Fibroblast of mammary gland (primary cell): ENCODE results near the gene SLC35G2.
"Not testable (repeated sequence)": the region's sequence is repeated elsewhere in the genome, so short reads cannot be mapped to it uniquely, and the experiment has no call there.

ENCODE experiments used
- DNase-seq: peaks from one replicate; pipeline ENCODE4 v3.0.0-alpha.2; 2010; ENCODE audit warnings: low read depth
- H3K4me3 ChIP-seq: 2 replicates; pipeline ENCODE4 v1.5.1; 2011; ENCODE audit warnings: low read depth, mild to moderate bottlenecking, low read length, moderate library complexity; ENCODE audit not compliant: control insufficient read depth
- TF ChIP-seq, protein P1 (sequence below): conservative IDR thresholded peaks from 2 replicates; pipeline ENCODE4 v1.5.1; 2011; ENCODE audit warnings: low read depth, low read length, inconsistent platforms; ENCODE audit not compliant: control insufficient read depth, insufficient read depth

SLC35G2 gene

DNA sequence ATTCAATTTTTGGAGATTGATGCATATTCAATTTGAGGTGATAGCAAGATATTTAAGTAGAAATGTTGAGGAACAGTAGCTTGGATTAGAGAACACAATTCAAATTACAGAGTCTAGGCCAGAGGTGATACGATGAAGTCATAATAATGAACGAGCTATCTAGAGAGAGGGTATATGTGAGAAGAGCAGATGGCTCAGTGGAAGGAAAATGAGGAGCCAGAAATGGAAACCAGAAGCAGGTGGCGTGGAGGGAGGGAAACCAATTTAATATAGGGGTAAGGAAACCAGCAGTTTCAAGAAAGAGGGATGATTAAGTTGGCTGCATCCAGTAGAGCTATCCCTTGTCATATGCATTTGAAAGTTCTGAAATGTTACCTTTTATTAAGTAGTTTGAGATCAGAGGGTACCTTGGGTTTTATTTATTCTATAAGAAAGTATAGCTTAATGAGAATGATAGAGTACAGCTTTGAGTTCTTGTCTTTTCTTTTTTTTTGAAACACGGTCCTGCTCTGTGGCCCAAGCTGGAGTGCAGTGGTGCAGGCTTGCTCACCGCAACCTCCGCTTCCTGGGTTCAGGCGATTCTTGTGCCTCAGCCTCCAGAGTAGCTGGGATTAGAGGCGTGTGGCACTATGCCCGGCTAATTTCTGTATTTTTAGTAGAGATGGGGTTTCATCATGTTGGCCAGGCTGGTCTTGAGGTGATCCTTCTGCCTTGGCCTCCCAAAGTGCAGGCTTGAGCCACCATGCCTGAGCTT is 65.2 kb downstream of the SLC35G2 start:
- TF ChIP-seq, protein P1, sequence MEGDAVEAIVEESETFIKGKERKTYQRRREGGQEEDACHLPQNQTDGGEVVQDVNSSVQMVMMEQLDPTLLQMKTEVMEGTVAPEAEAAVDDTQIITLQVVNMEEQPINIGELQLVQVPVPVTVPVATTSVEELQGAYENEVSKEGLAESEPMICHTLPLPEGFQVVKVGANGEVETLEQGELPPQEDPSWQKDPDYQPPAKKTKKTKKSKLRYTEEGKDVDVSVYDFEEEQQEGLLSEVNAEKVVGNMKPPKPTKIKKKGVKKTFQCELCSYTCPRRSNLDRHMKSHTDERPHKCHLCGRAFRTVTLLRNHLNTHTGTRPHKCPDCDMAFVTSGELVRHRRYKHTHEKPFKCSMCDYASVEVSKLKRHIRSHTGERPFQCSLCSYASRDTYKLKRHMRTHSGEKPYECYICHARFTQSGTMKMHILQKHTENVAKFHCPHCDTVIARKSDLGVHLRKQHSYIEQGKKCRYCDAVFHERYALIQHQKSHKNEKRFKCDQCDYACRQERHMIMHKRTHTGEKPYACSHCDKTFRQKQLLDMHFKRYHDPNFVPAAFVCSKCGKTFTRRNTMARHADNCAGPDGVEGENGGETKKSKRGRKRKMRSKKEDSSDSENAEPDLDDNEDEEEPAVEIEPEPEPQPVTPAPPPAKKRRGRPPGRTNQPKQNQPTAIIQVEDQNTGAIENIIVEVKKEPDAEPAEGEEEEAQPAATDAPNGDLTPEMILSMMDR, result no peak

DNA sequence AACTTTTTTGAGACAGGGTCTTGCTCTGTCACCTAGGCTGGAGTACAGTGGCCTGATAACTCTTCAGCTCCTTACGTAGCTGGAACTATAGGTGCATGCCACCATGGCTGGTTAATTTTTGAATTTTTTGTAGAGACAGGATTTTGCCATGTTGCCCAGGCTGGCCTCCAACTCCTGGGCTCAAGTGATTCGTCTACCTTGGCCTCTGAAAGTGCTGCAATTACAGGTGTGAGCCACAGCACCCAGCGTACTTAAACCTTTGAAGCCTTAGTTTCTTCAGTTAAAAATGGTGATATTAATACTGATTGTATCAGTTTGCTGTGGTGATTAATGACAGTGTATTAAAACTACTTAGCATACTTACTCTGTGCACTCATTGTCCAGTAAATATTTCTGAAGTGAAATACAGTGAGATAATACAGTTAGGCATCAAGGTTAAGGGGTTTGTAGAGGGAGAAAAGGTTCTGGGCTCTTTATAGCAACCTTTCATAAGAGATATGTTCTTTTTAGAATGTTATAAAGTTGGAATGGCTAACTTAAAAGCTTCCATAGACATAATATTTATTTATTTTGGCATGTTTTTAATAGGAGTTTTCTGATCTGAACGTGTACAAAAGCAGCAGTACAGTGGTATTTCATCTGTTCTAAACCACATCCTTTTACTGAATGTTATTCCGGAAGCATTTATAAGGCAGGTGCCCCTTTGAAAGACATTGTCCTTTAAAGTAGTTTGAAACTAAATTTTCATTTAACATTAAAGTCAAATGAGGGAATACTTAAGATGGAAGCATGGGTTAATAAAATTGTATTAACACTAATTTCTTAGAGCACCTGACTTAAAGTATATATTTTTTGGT is 66.7 kb downstream of the SLC35G2 start:
- no peak overlapping the region for H3K4me3 ChIP-seq
- DNase-seq, result no peak
- TF ChIP-seq, protein P1, result no peak

More for the DNA sequence above, 65.2 kb downstream of the SLC35G2 start:
- no peak for DNase-seq
- H3K4me3 ChIP-seq, result no peak overlapping the region

DNA sequence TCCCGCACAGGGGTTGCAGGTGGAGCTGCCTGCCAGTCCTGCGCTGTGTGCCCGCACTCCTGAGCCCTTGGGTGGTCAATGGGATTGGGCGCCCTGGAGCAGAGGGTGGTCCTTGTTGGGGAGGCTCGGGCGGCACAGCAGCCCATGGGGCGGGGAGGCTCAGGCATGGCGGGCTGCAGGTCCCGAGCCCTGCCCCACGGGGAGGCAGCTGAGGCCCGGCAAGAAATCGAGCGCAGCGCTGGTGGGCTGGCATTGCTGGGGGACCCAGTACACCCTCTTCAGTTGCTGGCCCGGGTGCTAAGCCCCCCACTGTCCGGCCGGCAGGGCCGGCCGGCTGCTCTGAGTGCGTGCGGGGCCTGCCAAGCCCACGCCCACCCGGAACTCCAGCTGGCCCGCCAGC is 71.0 kb downstream of the SLC35G2 start:
- TF ChIP-seq, protein P1, result no peak
- H3K4me3 ChIP-seq, result no peak overlapping the region
- no peak for DNase-seq

DNA sequence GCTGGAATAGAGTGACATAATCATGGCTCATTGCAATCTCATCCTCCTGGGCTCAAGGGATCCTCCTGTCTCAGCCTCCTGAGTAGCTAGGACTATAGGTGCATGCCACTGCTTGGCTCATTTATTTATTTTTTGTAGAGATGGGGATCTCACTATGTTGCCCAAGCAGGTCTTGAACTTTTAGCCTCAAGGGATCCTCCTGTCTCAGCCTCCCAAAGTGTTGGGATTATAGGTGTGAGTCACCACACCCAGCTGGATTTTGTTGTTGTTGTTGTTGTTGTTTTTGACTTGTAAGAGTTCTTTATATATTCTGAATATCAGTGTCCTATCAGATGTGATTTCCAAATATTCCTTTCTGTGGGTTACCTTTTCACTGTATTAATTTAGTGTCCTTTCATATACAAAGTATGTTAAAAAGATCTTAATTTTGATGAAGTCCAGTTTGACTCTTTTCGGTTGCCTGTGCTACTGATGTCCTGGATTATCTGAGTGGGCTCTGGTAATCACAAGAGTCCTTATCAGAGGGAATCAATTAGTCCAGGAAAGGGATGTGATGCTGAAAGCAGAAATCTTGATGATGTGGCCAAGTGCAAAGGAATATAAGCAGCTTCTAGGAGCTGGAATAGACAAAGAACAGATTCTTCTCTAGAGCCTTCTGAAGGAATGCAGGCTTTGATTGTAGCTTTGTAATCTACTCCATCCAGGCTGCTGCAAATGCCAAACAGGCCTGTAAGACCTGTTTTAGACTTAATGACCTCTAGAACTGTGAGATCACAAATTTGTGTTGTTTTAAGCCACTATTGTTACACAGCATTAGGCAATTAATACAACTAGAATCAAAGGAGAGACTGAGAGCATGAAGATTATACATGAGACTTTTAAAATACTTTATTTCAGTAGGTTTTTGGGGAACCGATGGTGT is 73.3 kb downstream of the SLC35G2 start:
- DNase-seq, result no peak
- H3K4me3 ChIP-seq, result no peak overlapping the region
- TF ChIP-seq, protein P1, result no peak

DNA sequence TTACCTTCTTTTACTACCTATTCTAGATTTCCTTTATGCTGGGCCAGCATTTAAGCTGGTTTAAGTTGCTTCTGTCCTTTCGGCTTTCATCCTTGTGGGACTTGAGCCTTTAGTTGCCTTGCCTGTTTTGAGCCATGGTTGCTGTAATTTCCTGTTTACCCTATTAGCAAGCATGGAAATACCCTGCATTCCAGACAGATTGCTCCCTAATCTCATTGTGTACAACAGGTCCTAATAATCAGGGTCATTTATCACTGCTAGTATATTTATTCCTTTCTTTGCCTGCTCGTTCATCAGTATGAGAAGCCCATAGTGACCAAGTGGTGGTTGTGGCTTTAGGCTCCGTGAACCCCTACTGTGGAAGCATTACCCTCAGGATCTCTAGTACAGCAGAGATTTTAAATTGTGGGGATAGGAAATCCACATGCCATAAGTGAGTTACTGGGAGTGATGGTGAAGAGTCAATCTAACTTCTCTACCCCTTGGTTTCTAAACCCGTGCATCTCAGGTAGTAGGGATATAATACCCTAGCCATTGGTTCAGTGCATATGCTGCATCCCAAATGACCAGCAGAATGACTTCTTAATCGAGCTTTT is 75.0 kb downstream of the SLC35G2 start:
- TF ChIP-seq, protein P1, result no peak
- H3K4me3 ChIP-seq, result no peak overlapping the region
- DNase-seq, result peak; percentile 61

DNA sequence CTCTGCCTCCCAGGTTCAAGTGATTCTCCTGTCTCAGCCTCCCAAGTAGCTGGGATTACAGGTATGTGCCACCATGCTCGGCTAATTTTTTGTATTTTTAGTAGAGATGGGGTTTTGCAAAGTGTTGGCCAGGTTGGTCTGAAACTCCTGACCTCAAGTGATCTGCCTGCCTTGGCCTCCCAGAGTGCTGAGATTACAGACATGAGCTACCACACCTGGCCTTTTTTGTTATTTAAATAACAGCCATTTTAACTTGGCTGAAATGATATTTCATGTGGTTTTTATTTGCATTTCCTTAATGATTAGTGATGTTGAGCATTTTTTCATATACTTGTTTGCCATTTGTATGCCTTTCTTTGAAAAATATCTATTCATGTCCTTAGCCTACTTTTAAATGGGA is 78.2 kb downstream of the SLC35G2 start:
- not testable (repeated sequence) for DNase-seq, H3K4me3 ChIP-seq
